ENCODE results near the gene CYP17A1. TPM values are rescaled to one million over a fixed set of nuclear protein-coding genes. Genes with fewer than 3 reads are reported as not detected.

Gene CYP17A1
- total RNA-seq, 1 experiment from 2014 or later, result 2.1 TPM

DNA sequence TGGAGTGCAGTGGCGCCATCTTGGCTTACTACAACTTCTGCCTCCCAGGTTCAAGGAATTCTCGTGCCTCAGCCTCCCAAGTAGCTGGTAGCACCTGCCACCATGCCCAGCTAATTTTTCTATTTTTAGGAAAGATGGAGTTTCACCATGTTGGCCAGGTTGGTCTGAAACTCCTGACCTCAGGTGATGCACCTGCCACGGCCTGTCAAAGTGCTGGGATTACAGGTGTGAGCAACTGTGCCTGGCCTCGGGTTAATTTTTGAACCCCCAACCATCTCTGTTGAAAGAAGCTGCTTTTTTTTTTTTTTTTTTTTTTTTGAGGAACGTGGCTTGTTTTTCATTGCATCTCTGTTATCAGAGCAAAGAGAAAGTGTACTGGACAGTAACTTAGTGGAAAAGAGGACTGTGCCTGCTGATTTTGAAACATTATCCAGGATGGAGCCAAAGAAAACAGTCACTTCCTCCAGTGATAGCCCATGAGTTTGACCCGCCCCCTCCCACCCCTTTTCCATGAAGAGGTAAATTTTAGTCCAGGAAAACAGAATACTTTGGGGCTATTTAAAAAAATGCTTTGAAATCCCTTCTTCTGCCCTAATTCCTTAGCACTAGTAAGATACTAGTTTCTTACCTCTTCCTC is 55.2 kb downstream of the CYP17A1 start:
- H3K4me3 Mint-ChIP-seq, result no peak overlapping the region

GRCh38 chr10:102781090-102781920 is 55.9 kb downstream of the CYP17A1 start:
- peaks cover 64% of the 10 kb centered on the region for H3K4me1 Mint-ChIP-seq
- H3K9me3 Mint-ChIP-seq, result no peaks in the 10 kb centered on the region
- ChIA-PET CTCF (interaction anchor here (0.7 to 1.0 kb wide), 2 partner anchors 29 to 106 kb away, joined by 3 to 4 read pairs; no protein-coding TSS in a partner anchor), POLR2A (no interaction called here)
- H3K27me3 Mint-ChIP-seq (ENCODE audit: low read depth), result no peaks in the 10 kb centered on the region
- no peaks in the 10 kb centered on the region for H3K36me3 Mint-ChIP-seq
- DNase-seq (ENCODE audit: low spot score), result no peak
- ATAC-seq, result peak; percentile 14
- H3K27ac Mint-ChIP-seq, result peak overlapping the region; percentile 74
- no peak overlapping the region for H3K4me3 Mint-ChIP-seq
- TF ChIP-seq PREB (CRISPR knock-in tag; IDR thresholded peaks at IDR 0.05; ENCODE audit: borderline replicate concordance) (no peak), ARID4B (CRISPR knock-in tag; IDR thresholded peaks at IDR 0.05; ENCODE audit: borderline replicate concordance) (no peak), FOXP4 (CRISPR knock-in tag; IDR thresholded peaks at IDR 0.05) (no peak), NR3C1 (CRISPR knock-in tag; conservative IDR thresholded peaks at IDR 0.05; ENCODE audit: low read depth) (no peak), NR1H2 (CRISPR knock-in tag; IDR thresholded peaks at IDR 0.05) (no peak), ELF4 (CRISPR knock-in tag; IDR thresholded peaks at IDR 0.05; ENCODE audit: low read depth) (no peak), MXD4 (CRISPR knock-in tag; IDR thresholded peaks at IDR 0.05; ENCODE audit: borderline replicate concordance) (no peak), NFYB (CRISPR knock-in tag; conservative IDR thresholded peaks at IDR 0.05; ENCODE audit: low read depth) (no peak), NFE2L1 (CRISPR knock-in tag; IDR thresholded peaks at IDR 0.05) (no peak), HMGA2 (CRISPR knock-in tag; IDR thresholded peaks at IDR 0.05) (no peak)

More for the DNA sequence above, 55.2 kb downstream of the CYP17A1 start:
- H3K4me1 Mint-ChIP-seq, result peaks cover 57% of the 10 kb centered on the region
- no peaks in the 10 kb centered on the region for H3K9me3 Mint-ChIP-seq
- peak overlapping the region; percentile 52; the same call in 1 of the 2 replicates for H3K27ac Mint-ChIP-seq
- POLR2A ChIA-PET, result no interaction called here
- CTCF ChIA-PET, result interaction anchor here (1.0 kb wide), 1 partner anchor 30 kb away, joined by 4 read pairs; no protein-coding TSS in a partner anchor
- DNase-seq (ENCODE audit: low spot score), result no peak
- ATAC-seq, result no peak
- TF ChIP-seq JAZF1 (CRISPR knock-in tag; IDR thresholded peaks at IDR 0.05) (no peak), TCF7 (CRISPR knock-in tag; IDR thresholded peaks at IDR 0.05; ENCODE audit: low read depth) (no peak), SOX15 (CRISPR knock-in tag; IDR thresholded peaks at IDR 0.05) (no peak), CBFB (CRISPR knock-in tag; IDR thresholded peaks at IDR 0.05; ENCODE audit: low read depth) (no peak), PRDM15 (CRISPR knock-in tag; IDR thresholded peaks at IDR 0.05) (no peak), GABPB1 (CRISPR knock-in tag; IDR thresholded peaks at IDR 0.05) (no peak), FOXP1 (CRISPR knock-in tag; IDR thresholded peaks at IDR 0.05; ENCODE audit: borderline replicate concordance) (no peak), CREM (CRISPR knock-in tag; IDR thresholded peaks at IDR 0.05) (no peak), IRF2 (CRISPR knock-in tag; IDR thresholded peaks at IDR 0.05; ENCODE audit: borderline replicate concordance, low read depth) (no peak), FOXJ3 (CRISPR knock-in tag; IDR thresholded peaks at IDR 0.05; ENCODE audit: borderline replicate concordance) (no peak)
- no peaks in the 10 kb centered on the region for H3K36me3 Mint-ChIP-seq
- H3K27me3 Mint-ChIP-seq (ENCODE audit: low read depth), result no peaks in the 10 kb centered on the region
